ENCODE results near the gene ZNF555. TPM values are rescaled to one million over a fixed set of nuclear protein-coding genes. Genes with fewer than 3 reads are reported as not detected.

The ZNF555 gene
- total RNA-seq, 3 donors from 2014 or later (not counting 1 experiment from before 2014, with no cell fraction given): 2.0 to 4.6 (median 2.9) TPM

DNA sequence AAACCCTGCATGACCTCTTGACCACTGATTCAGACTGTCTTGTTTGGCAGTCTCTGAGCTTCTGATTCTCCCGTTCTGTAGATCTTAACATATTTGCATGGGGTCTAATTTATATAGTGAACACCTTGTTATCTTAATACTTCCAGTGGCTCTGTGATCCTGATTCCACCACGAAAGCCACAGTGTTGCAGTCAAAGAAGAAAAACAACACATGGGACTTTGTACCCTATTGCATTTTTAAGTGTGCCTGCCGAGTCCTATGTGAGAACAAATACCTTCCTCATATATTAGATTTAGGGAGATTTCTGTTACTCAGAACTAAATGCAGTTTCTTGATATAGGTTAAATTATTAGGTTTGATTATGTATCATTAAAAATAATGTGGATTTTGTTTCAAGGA is 13.6 kb downstream of the ZNF555 start:
- Mint-ChIP-seq H3K4me3 (no peak overlapping the region), H3K4me1 (peaks cover 8 to 11% of the 10 kb centered on the region in 2 donors), H3K27me3 (ENCODE audit: low read depth in 2 of 2) (no peaks in the 10 kb centered on the region), H3K36me3 (peaks cover 41% of the 10 kb centered on the region), H3K9me3 (peaks cover 4 to 16% of the 10 kb centered on the region in 2 donors), H3K27ac (no peak overlapping the region)
- ATAC-seq: no peak
- TF ChIP-seq, protein P1, sequence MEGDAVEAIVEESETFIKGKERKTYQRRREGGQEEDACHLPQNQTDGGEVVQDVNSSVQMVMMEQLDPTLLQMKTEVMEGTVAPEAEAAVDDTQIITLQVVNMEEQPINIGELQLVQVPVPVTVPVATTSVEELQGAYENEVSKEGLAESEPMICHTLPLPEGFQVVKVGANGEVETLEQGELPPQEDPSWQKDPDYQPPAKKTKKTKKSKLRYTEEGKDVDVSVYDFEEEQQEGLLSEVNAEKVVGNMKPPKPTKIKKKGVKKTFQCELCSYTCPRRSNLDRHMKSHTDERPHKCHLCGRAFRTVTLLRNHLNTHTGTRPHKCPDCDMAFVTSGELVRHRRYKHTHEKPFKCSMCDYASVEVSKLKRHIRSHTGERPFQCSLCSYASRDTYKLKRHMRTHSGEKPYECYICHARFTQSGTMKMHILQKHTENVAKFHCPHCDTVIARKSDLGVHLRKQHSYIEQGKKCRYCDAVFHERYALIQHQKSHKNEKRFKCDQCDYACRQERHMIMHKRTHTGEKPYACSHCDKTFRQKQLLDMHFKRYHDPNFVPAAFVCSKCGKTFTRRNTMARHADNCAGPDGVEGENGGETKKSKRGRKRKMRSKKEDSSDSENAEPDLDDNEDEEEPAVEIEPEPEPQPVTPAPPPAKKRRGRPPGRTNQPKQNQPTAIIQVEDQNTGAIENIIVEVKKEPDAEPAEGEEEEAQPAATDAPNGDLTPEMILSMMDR (IDR thresholded peaks at IDR 0.05): no peak
- no peaks in the 10 kb centered on the region for H3K27me3 ChIP-seq (ENCODE audit: control insufficient read depth, insufficient read depth, low read length)
- no peak for DNase-seq
- no peak overlapping the region for H3K4me3 ChIP-seq (ENCODE audit: low read length)
- no peaks in the 10 kb centered on the region for H3K4me1 ChIP-seq (ENCODE audit: control insufficient read depth, insufficient read depth, low read length)
- 95% methylated on average over 2 of the region's 3 CpGs for WGBS (ENCODE audit: insufficient coverage)
- H3K36me3 ChIP-seq (ENCODE audit: control insufficient read depth, insufficient read depth, low read length): peaks cover 29% of the 10 kb centered on the region
- H3K9me3 ChIP-seq (ENCODE audit: control insufficient read depth, insufficient read depth, low read length): peaks cover 42% of the 10 kb centered on the region
- intact Hi-C loops (cut with micrococcal nuclease): no loop called here
- H3K27ac ChIP-seq (ENCODE audit: low read length): no peak overlapping the region

DNA sequence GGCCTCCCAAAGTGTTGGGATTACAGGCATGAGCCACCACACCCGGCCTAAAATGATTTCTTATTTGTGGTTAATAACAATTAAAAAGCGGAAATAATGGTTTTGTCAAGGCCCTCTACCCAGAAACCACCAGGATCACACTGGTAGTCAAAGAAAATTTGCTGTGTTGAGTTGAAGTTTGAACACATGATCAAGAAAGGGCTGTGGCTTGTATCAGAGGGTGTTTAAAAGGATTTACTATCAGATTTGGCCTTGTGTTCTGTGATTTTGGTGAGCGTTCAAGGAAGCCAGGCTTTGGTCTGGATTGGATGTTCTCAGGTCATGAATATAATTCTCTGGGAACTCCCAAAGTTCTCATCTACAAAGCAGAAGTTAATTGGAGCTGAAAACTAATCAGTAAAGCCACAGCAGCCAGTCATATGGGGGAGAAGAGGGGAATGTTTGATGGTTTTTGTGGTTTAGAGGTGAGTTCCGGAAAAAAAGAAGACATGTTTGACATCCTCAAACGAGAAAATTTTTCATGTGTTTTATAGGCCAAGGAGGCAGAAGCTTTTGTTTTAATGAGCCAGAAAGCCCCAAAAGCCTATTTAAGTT is 15.3 kb downstream of the ZNF555 start:
- peak in 1 of 2 donors; percentile 77 for DNase-seq

GRCh38 chr19:2858864-2859263 is 17.6 kb downstream of the ZNF555 start:
- Histone ChIP-seq H3K4me1 (ENCODE audit: control insufficient read depth, insufficient read depth, low read length) (no peaks in the 10 kb centered on the region), H3K9me3 (ENCODE audit: control insufficient read depth, insufficient read depth, low read length) (peaks cover 24% of the 10 kb centered on the region), H3K27ac (ENCODE audit: low read length) (no peak overlapping the region), H3K36me3 (ENCODE audit: control insufficient read depth, insufficient read depth, low read length) (no peaks in the 10 kb centered on the region), H3K4me3 (ENCODE audit: low read length) (no peak overlapping the region), H3K27me3 (ENCODE audit: control insufficient read depth, insufficient read depth, low read length) (no peaks in the 10 kb centered on the region)
- TF ChIP-seq, protein P1 (IDR thresholded peaks at IDR 0.05): no peak
- peaks cover 2 to 10% of the 10 kb centered on the region in 2 donors for H3K9me3 Mint-ChIP-seq
- H3K4me1 Mint-ChIP-seq: peaks cover 0 to 4% of the 10 kb centered on the region in 2 donors
- 82% methylated on average over 27 of the region's 27 CpGs for WGBS (ENCODE audit: insufficient coverage)
- DNase-seq (no peak), ATAC-seq (no peak)
- H3K36me3 Mint-ChIP-seq: peaks cover 12% of the 10 kb centered on the region
- H3K27me3 Mint-ChIP-seq (ENCODE audit: low read depth in 2 of 2): no peaks in the 10 kb centered on the region
- H3K4me3 Mint-ChIP-seq: no peak overlapping the region
- H3K27ac Mint-ChIP-seq: no peak overlapping the region
- intact Hi-C loops (cut with micrococcal nuclease): no loop called here

More for the DNA sequence above, 15.3 kb downstream of the ZNF555 start:
- Histone ChIP-seq H3K4me3 (ENCODE audit: low read length) (no peak overlapping the region), H3K36me3 (ENCODE audit: control insufficient read depth, insufficient read depth, low read length) (peaks cover 21% of the 10 kb centered on the region), H3K27me3 (ENCODE audit: control insufficient read depth, insufficient read depth, low read length) (no peaks in the 10 kb centered on the region), H3K27ac (ENCODE audit: low read length) (no peak overlapping the region), H3K4me1 (ENCODE audit: control insufficient read depth, insufficient read depth, low read length) (no peaks in the 10 kb centered on the region), H3K9me3 (ENCODE audit: control insufficient read depth, insufficient read depth, low read length) (peaks cover 42% of the 10 kb centered on the region)
- H3K4me3 Mint-ChIP-seq: peak overlapping the region; percentile 13
- ATAC-seq: no peak
- TF ChIP-seq, protein P1 (IDR thresholded peaks at IDR 0.05): no peak
- 48% methylated on average over 5 of the region's 5 CpGs for WGBS (ENCODE audit: insufficient coverage)
- peaks cover 35% of the 10 kb centered on the region for H3K36me3 Mint-ChIP-seq
- no peak overlapping the region for H3K27ac Mint-ChIP-seq
- H3K27me3 Mint-ChIP-seq (ENCODE audit: low read depth in 2 of 2): no peaks in the 10 kb centered on the region
- intact Hi-C loops (cut with micrococcal nuclease): no loop called here
- peaks cover 0 to 4% of the 10 kb centered on the region in 2 donors for H3K4me1 Mint-ChIP-seq
- H3K9me3 Mint-ChIP-seq: peaks cover 4 to 16% of the 10 kb centered on the region in 2 donors

DNA sequence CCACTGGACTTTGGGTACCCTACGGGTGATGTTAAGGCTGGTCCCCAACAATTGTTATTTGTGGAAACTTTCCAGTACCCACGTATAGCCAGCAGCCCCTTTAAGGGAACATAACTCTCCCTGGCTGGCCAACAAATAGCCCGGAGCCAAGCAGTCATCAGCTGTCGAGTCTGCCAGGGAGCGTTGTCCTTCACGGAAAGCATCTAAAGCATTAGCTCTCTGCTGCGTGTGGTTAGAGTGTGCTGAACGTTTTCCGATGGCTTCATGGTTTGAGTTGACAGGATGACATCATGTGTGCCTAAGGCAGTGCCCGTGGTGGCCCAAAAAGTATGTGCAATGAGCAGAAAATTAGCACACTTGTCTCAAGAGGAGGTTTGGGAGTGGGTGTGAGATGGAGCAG is 22.5 kb downstream of the ZNF555 start:
- TF ChIP-seq, protein P1 (IDR thresholded peaks at IDR 0.05): no peak
- H3K4me3 ChIP-seq (ENCODE audit: low read length): no peak overlapping the region
- H3K27me3 ChIP-seq (ENCODE audit: control insufficient read depth, insufficient read depth, low read length): no peaks in the 10 kb centered on the region
- H3K36me3 ChIP-seq (ENCODE audit: control insufficient read depth, insufficient read depth, low read length): no peaks in the 10 kb centered on the region
- whole genome bisulfite sequencing (ENCODE audit: insufficient coverage): 91% methylated on average over 10 of the region's 10 CpGs
- no peak for ATAC-seq
- intact Hi-C loops (cut with micrococcal nuclease): no loop called here
- DNase-seq: no peak
- Mint-ChIP-seq H3K27me3 (ENCODE audit: low read depth in 2 of 2) (peaks cover 3 to 7% of the 10 kb centered on the region in 2 donors), H3K27ac (no peak overlapping the region), H3K4me3 (no peak overlapping the region), H3K4me1 (no peaks in the 10 kb centered on the region), H3K9me3 (no peaks in the 10 kb centered on the region), H3K36me3 (no peaks in the 10 kb centered on the region)
- H3K9me3 ChIP-seq (ENCODE audit: control insufficient read depth, insufficient read depth, low read length): peaks cover 8% of the 10 kb centered on the region
- no peak overlapping the region for H3K27ac ChIP-seq (ENCODE audit: low read length)
- peaks cover 3% of the 10 kb centered on the region for H3K4me1 ChIP-seq (ENCODE audit: control insufficient read depth, insufficient read depth, low read length)
